Measurements from ENCODE around the gene CREB3L2.

DNA sequence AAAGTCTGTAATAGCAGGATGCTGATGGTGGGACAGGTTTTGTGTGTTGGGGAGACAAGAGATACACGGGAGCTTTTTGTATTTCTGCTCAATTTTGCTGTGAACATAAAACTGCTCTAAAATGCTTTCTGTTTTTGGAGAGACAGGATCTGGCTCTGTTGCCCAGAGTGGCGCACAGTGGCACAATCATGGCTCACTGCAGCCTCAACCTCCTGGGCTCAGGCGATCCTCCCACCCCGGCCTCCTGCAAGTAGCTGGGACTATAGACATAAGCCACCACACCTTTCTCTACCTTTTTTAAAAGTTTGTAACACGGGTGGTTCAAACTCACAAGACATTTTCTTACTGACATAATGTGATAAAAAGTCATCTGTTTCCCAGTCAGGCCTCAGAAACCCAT lies 14.3 kb downstream of the CREB3L2 start:
- TF ChIP-seq, protein P1, sequence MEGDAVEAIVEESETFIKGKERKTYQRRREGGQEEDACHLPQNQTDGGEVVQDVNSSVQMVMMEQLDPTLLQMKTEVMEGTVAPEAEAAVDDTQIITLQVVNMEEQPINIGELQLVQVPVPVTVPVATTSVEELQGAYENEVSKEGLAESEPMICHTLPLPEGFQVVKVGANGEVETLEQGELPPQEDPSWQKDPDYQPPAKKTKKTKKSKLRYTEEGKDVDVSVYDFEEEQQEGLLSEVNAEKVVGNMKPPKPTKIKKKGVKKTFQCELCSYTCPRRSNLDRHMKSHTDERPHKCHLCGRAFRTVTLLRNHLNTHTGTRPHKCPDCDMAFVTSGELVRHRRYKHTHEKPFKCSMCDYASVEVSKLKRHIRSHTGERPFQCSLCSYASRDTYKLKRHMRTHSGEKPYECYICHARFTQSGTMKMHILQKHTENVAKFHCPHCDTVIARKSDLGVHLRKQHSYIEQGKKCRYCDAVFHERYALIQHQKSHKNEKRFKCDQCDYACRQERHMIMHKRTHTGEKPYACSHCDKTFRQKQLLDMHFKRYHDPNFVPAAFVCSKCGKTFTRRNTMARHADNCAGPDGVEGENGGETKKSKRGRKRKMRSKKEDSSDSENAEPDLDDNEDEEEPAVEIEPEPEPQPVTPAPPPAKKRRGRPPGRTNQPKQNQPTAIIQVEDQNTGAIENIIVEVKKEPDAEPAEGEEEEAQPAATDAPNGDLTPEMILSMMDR (IDR thresholded peaks at IDR 0.05) = no peak
- TF ChIP-seq POLR2AphosphoS5 (IDR thresholded peaks at IDR 0.05) = no peak
